B cell (primary cell): ENCODE results near the gene PSMB8. TPM values are rescaled to one million over a fixed set of nuclear protein-coding genes. Genes with fewer than 3 reads are reported as not detected.

Source experiments
- polyA plus RNA-seq: library from polyadenylated mRNA; depleted of rRNA; stranded (reverse); fragments of >200 nt; gene quantifications from 2 replicates; pipeline ENCODE4 v1.2.3, GENCODE V29; 2012
- total RNA-seq, 2 donors: library from RNA; stranded (reverse); fragments of 120-200 nt in 1 of 2; gene quantifications; 1 replicate in 1 of 2; 2 replicates in 1 of 2; pipeline versions ENCODE4 v1.2.3 to v1.2.4, GENCODE V29; 2013 to 2022

The PSMB8 gene
- total and polyA plus RNA-seq, 2 donors (not counting 1 experiment from before 2014, with no cell fraction given): 129 to 256 TPM

Other genes starting within 250 kb of the PSMB8 start
- 463 and 489 TPM in 2 replicates for gene HLA-DQA1, start 206.6 kb downstream of the PSMB8 start, total RNA-seq
- gene HLA-DQA1, start 206.6 kb downstream of the PSMB8 start, polyA plus RNA-seq: 260 and 486 TPM in 2 replicates
- gene HLA-DQB1, start 177.4 kb downstream of the PSMB8 start, total RNA-seq: 267 and 287 TPM in 2 replicates
- gene HLA-DQB1, start 177.4 kb downstream of the PSMB8 start, polyA plus RNA-seq: 181 and 986 TPM in 2 replicates
- gene HLA-DQA2, start 102.7 kb downstream of the PSMB8 start, total RNA-seq: 171 and 173 TPM in 2 replicates
- 14.5 and 35.9 TPM in 2 replicates for gene HLA-DQA2, start 102.7 kb downstream of the PSMB8 start, polyA plus RNA-seq
- gene HLA-DQB2, start 80.5 kb downstream of the PSMB8 start, total RNA-seq: 109 and 112 TPM in 2 replicates
- gene HLA-DQB2, start 80.5 kb downstream of the PSMB8 start, polyA plus RNA-seq: 41.1 and 111 TPM in 2 replicates
- 109 TPM in 2 replicates for gene HLA-DOB, start 27.0 kb downstream of the PSMB8 start, total RNA-seq
- 198 and 231 TPM in 2 replicates for gene HLA-DOB, start 27.0 kb downstream of the PSMB8 start, polyA plus RNA-seq
- gene TAP2, start 5.3 kb downstream of the PSMB8 start, total RNA-seq: 126 and 135 TPM in 2 replicates
- 66.1 and 81.2 TPM in 2 replicates for gene TAP2, start 5.3 kb downstream of the PSMB8 start, polyA plus RNA-seq
- 126 and 131 TPM in 2 replicates for gene TAP1, start 9.7 kb upstream of the PSMB8 start, total RNA-seq
- 162 and 184 TPM in 2 replicates for gene TAP1, start 9.7 kb upstream of the PSMB8 start, polyA plus RNA-seq
- 174 and 181 TPM in 2 replicates for gene PSMB9, start 10.1 kb upstream of the PSMB8 start, total RNA-seq
- gene PSMB9, start 10.1 kb upstream of the PSMB8 start, polyA plus RNA-seq: 190 and 242 TPM in 2 replicates
- 587 and 593 TPM in 2 replicates for gene HLA-DMB, start 97.0 kb upstream of the PSMB8 start, total RNA-seq
- gene HLA-DMB, start 97.0 kb upstream of the PSMB8 start, polyA plus RNA-seq: 655 and 656 TPM in 2 replicates
- 554 and 558 TPM in 2 replicates for gene HLA-DMA, start 109.0 kb upstream of the PSMB8 start, total RNA-seq
- gene HLA-DMA, start 109.0 kb upstream of the PSMB8 start, polyA plus RNA-seq: 925 and 1,129 TPM in 2 replicates
- gene BRD2, start 124.5 kb upstream of the PSMB8 start, total RNA-seq: 448 and 474 TPM in 2 replicates
- gene BRD2, start 124.5 kb upstream of the PSMB8 start, polyA plus RNA-seq: 620 and 721 TPM in 2 replicates
- gene HLA-DOA, start 165.5 kb upstream of the PSMB8 start, total RNA-seq: 209 TPM in 2 replicates
- 191 and 338 TPM in 2 replicates for gene HLA-DOA, start 165.5 kb upstream of the PSMB8 start, polyA plus RNA-seq
- 665 and 702 TPM in 2 replicates for gene HLA-DPA1, start 229.6 kb upstream of the PSMB8 start, total RNA-seq
- gene HLA-DPA1, start 229.6 kb upstream of the PSMB8 start, polyA plus RNA-seq: 559 and 2,256 TPM in 2 replicates
- 1,068 and 1,104 TPM in 2 replicates for gene HLA-DPB1, start 231.9 kb upstream of the PSMB8 start, total RNA-seq
- gene HLA-DPB1, start 231.9 kb upstream of the PSMB8 start, polyA plus RNA-seq: 921 and 1,578 TPM in 2 replicates